ENCODE measurements around the gene BACE2. TPM values are rescaled to one million over a fixed set of nuclear protein-coding genes. Genes with fewer than 3 reads are reported as not detected.

The BACE2 gene
- total RNA-seq, 1 experiment from 2014 or later: 40.8 TPM

- Histone ChIP-seq H3F3A (ENCODE audit: insufficient read depth, low read depth) (no peaks in the 10 kb centered on the region), H3K27ac (no peak overlapping the region), H2AFZ (no peak overlapping the region), H3K79me2 (ENCODE audit: low read depth) (no peaks in the 10 kb centered on the region), H3K4me3 (no peak overlapping the region), H3K9me3 (ENCODE audit: insufficient read depth, low read depth) (no peaks in the 10 kb centered on the region), H3K4me1 (replicated peaks; ENCODE audit: insufficient read depth) (no peaks in the 10 kb centered on the region), H3K27me3 (ENCODE audit: insufficient read depth, low read depth) (peaks cover 36% of the 10 kb centered on the region), H3K9me2 (ENCODE audit: insufficient read depth) (no peaks in the 10 kb centered on the region), H3K36me3 (ENCODE audit: low read depth) (no peaks in the 10 kb centered on the region), H3K4me2 (no peak overlapping the region), H4K20me1 (ENCODE audit: insufficient read depth) (no peaks in the 10 kb centered on the region)
- no TSS peak for BruUV-seq (replicated peaks)
- ChIA-PET POLR2A (ENCODE audit: unreplicated experiment) (interaction anchor here (0.7 kb wide), 1 partner anchor 407 kb away, joined by 3 read pairs; no protein-coding TSS in a partner anchor), CTCF (no interaction called here)
- intact Hi-C loops (cut with micrococcal nuclease; ENCODE audit: unreplicated experiment): no loop called here
- no peak for DNase-seq
- no peak for TF ChIP-seq CTCF (conservative IDR thresholded peaks at IDR 0.05)
- TF ChIP-seq EZH2 (IDR thresholded peaks at IDR 0.05; ENCODE audit: low read depth): no peak
Measured at GRCh38 chr21:41317458-41317857, 149.5 kb downstream of the BACE2 start.

DNA sequence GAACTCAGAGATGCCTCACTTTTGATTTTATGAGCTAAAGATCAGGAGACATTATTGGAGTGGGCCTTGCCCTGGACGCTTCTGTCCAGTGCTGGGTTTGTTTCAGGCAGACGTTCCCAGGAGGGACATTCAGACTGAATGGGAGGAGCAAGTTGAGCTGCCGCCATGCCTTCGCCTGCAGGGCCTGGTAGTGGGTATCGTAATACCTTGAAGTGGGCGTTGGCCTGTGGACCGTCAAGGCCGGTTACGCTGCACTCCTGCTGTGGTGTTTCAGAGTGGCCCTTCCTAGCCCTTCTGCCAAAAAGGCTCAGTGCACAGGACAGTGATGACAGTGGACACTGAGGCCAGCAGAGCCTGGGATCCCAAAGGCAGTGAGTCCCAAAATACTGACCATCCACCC is 150.3 kb downstream of the BACE2 start:
- Histone ChIP-seq H3K79me2 (ENCODE audit: low read depth) (no peaks in the 10 kb centered on the region), H3K9me3 (ENCODE audit: insufficient read depth, low read depth) (no peaks in the 10 kb centered on the region), H3K36me3 (ENCODE audit: low read depth) (no peaks in the 10 kb centered on the region), H3K27ac (no peak overlapping the region), H3K4me2 (no peak overlapping the region), H3F3A (ENCODE audit: insufficient read depth, low read depth) (no peaks in the 10 kb centered on the region), H3K4me1 (replicated peaks; ENCODE audit: insufficient read depth) (no peaks in the 10 kb centered on the region), H2AFZ (no peak overlapping the region), H4K20me1 (ENCODE audit: insufficient read depth) (no peaks in the 10 kb centered on the region), H3K27me3 (ENCODE audit: insufficient read depth, low read depth) (peaks cover 28% of the 10 kb centered on the region), H3K4me3 (no peak overlapping the region), H3K9me2 (ENCODE audit: insufficient read depth) (no peaks in the 10 kb centered on the region)
- no TSS peak for BruUV-seq (replicated peaks)
- CTCF ChIA-PET: no interaction called here
- intact Hi-C loops (cut with micrococcal nuclease; ENCODE audit: unreplicated experiment): no loop called here
- DNase-seq: no peak
- POLR2A ChIA-PET (ENCODE audit: unreplicated experiment): no interaction called here
- TF ChIP-seq EZH2 (IDR thresholded peaks at IDR 0.05; ENCODE audit: low read depth) (no peak), CTCF (conservative IDR thresholded peaks at IDR 0.05) (no peak)

DNA sequence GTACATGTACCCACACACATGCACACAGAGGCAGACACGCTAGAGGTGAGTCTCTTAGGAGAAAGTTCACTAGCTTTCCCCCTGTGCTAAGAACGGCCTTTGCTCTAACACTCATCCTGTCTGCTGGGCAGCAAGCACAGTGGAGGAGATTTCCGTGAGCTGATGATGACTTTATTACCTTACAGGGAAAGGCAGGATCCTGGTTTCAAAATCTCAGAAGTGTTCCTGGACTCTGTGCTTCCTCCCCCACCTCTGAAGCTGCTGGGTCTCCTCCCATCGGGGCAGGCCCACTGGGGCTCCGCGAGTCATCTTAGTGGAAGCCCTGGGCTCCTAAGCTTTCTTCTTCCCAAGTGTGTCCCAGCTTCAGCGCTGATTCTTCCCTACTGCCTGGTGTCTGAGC is 151.3 kb downstream of the BACE2 start:
- H3K9me3 ChIP-seq (ENCODE audit: insufficient read depth, low read depth): no peaks in the 10 kb centered on the region
- H3K36me3 ChIP-seq (ENCODE audit: low read depth): no peaks in the 10 kb centered on the region
- BruUV-seq (replicated peaks): no TSS peak
- H2AFZ ChIP-seq: no peak overlapping the region
- no peak overlapping the region for H3K27ac ChIP-seq
- H3K4me2 ChIP-seq: no peak overlapping the region
- no peak overlapping the region for H3K4me3 ChIP-seq
- H3K4me1 ChIP-seq (replicated peaks; ENCODE audit: insufficient read depth): no peaks in the 10 kb centered on the region
- CTCF ChIA-PET: no interaction called here
- no peak for TF ChIP-seq CTCF (conservative IDR thresholded peaks at IDR 0.05)
- TF ChIP-seq EZH2 (IDR thresholded peaks at IDR 0.05; ENCODE audit: low read depth): no peak
- no peak for DNase-seq
- peaks cover 21% of the 10 kb centered on the region for H3K27me3 ChIP-seq (ENCODE audit: insufficient read depth, low read depth)
- H3F3A ChIP-seq (ENCODE audit: insufficient read depth, low read depth): no peaks in the 10 kb centered on the region
- H4K20me1 ChIP-seq (ENCODE audit: insufficient read depth): no peaks in the 10 kb centered on the region
- no peaks in the 10 kb centered on the region for H3K79me2 ChIP-seq (ENCODE audit: low read depth)
- intact Hi-C loops (cut with micrococcal nuclease; ENCODE audit: unreplicated experiment): no loop called here
- POLR2A ChIA-PET (ENCODE audit: unreplicated experiment): interaction anchor here (0.7 kb wide), 1 partner anchor 23 kb away, joined by 5 read pairs; no protein-coding TSS in a partner anchor
- H3K9me2 ChIP-seq (ENCODE audit: insufficient read depth): no peaks in the 10 kb centered on the region
